ENCODE data around the gene AMFR. TPM values are rescaled to one million over a fixed set of nuclear protein-coding genes. Genes with fewer than 3 reads are reported as not detected.
"Not testable (repeated sequence)": the region's sequence is repeated elsewhere in the genome, so short reads cannot be mapped to it uniquely, and the experiment has no call there.

Gene AMFR
- total RNA-seq, 2 donors from 2014 or later, result 87.7 to 130 TPM

DNA sequence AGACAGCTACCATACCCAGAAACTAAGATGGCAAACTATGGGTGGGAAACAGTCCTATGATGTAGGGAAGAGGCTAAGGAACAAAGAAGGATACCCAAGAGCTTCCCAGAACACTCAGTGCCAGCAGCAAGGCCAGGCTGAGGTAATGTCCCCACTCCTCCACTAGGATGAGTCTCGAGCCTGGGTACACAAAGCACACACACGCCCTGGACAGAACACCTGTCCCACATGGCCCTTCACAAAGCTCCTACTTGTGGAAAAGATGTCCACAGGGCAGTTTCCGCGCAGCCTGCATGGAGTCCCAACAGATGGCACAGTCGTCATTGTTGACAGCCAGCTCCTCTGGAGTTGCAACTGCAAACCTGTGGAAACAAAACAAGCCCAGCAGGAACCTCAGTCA lies 23.9 kb downstream of the AMFR start:
- intact Hi-C loops (cut with DNase I), result no loop called here

DNA sequence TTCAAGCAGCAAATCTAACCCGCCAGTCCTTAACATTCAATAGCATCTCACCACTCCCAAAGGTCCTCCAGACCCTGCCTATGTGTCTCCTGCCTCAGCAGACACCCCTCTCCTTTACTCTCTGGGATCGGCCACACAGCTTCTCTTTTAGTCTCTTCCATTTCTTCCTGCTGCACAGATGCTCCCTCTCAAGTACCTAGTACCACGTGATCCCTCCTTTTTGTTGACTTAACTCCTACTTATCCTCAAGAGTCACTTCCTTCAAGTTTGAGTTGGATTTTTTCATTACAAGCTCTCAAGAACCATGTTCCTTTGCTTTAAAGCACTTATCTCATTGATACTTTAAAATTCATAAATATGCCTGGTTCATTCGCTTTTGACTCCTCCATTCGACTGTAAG lies 24.9 kb downstream of the AMFR start:
- ATAC-seq, result no peak
- intact Hi-C loops (cut with DNase I), result no loop called here
- WGBS, 2 donors, result 69 to 77% methylated on average over 5 of the region's 5 CpGs

More for the DNA sequence above, 23.9 kb downstream of the AMFR start:
- Histone ChIP-seq H3K4me1 (no peaks in the 10 kb centered on the region), H3K36me3 (replicated peaks in 1 of 2; ENCODE audit: insufficient read depth in 1 of 2, low read depth in 2 of 2) (peaks cover 0 to 24% of the 10 kb centered on the region in 2 donors), H3K4me3 (no peak overlapping the region), H3K27me3 (no peaks in the 10 kb centered on the region), H3K9me3 (no peaks in the 10 kb centered on the region), H3K27ac (no peak overlapping the region)
- no peak for ATAC-seq
- whole genome bisulfite sequencing, 2 donors, result 83 to 90% methylated on average over 5 of the region's 5 CpGs
- no peak for DNase-seq
- TF ChIP-seq, protein P1, sequence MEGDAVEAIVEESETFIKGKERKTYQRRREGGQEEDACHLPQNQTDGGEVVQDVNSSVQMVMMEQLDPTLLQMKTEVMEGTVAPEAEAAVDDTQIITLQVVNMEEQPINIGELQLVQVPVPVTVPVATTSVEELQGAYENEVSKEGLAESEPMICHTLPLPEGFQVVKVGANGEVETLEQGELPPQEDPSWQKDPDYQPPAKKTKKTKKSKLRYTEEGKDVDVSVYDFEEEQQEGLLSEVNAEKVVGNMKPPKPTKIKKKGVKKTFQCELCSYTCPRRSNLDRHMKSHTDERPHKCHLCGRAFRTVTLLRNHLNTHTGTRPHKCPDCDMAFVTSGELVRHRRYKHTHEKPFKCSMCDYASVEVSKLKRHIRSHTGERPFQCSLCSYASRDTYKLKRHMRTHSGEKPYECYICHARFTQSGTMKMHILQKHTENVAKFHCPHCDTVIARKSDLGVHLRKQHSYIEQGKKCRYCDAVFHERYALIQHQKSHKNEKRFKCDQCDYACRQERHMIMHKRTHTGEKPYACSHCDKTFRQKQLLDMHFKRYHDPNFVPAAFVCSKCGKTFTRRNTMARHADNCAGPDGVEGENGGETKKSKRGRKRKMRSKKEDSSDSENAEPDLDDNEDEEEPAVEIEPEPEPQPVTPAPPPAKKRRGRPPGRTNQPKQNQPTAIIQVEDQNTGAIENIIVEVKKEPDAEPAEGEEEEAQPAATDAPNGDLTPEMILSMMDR (IDR thresholded peaks at IDR 0.05), result peak in 1 of 7 experiments; percentile 12
- TF ChIP-seq POLR2A (IDR thresholded peaks at IDR 0.05), result no peak

DNA sequence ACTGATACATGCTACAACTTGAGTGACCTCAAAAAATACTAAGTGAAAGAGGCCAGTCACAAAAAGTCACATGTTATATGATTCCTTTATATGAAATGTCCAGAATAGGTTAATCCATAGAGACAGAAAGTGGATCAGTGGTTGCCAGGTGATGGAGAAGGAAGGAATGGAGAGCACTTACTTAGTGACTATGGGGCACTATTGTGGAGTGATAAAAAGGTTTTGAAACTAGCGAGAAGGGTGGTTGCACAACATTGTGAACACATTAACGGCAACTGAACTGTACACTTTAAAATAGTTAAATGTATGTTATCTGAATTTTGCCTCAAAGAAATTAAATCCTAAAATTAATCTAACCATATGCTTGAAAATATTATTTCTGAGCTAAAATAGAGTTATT lies 25.9 kb downstream of the AMFR start:
- ATAC-seq, result no peak
- no peak for DNase-seq
- Histone ChIP-seq H3K4me3 (no peak overlapping the region), H3K4me1 (no peaks in the 10 kb centered on the region), H3K27ac (no peak overlapping the region), H3K9me3 (no peaks in the 10 kb centered on the region), H3K27me3 (no peaks in the 10 kb centered on the region), H3K36me3 (replicated peaks in 1 of 2; ENCODE audit: insufficient read depth in 1 of 2, low read depth in 2 of 2) (peaks cover 0 to 19% of the 10 kb centered on the region in 2 donors)
- TF ChIP-seq, protein P1 (IDR thresholded peaks at IDR 0.05), result no peak
- no peak for TF ChIP-seq POLR2A (IDR thresholded peaks at IDR 0.05)
- WGBS, 2 donors, result 83 to 89% methylated on average over 2 of the region's 2 CpGs
- intact Hi-C loops (cut with DNase I), result no loop called here

More for the DNA sequence above, 24.9 kb downstream of the AMFR start:
- Histone ChIP-seq H3K27ac (no peak overlapping the region), H3K4me3 (no peak overlapping the region), H3K36me3 (replicated peaks in 1 of 2; ENCODE audit: insufficient read depth in 1 of 2, low read depth in 2 of 2) (peaks cover 0 to 24% of the 10 kb centered on the region in 2 donors), H3K9me3 (no peaks in the 10 kb centered on the region), H3K4me1 (no peaks in the 10 kb centered on the region), H3K27me3 (no peaks in the 10 kb centered on the region)
- TF ChIP-seq, protein P1 (IDR thresholded peaks at IDR 0.05), result no peak
- no peak for TF ChIP-seq POLR2A (IDR thresholded peaks at IDR 0.05)
- DNase-seq, result no peak

DNA sequence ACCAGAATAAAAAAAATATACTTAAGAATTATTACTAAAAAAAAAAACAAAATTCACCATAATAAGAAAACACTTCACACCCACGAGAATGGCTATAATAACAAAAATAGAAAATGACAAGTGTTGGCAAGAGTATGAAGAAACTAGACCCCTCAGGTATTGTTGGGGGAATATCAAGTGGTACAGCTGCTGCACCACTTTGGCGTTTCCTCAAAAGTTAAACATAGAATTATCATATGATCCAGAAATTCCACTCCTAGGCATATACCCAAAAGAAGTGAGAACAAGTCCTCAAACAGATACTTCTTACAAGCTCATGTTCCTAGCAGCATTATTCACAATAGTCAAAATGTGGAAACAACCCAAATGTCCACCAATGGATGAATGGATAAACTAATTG lies 26.3 kb downstream of the AMFR start:
- 61 to 73% methylated on average over 2 of the region's 2 CpGs for WGBS, 2 donors
- no peak overlapping the region for H3K27ac ChIP-seq
- TF ChIP-seq POLR2A (IDR thresholded peaks at IDR 0.05), result no peak
- TF ChIP-seq, protein P1 (IDR thresholded peaks at IDR 0.05), result no peak
- DNase-seq, result no peak
- peaks cover 0 to 18% of the 10 kb centered on the region in 2 donors for H3K36me3 ChIP-seq (replicated peaks in 1 of 2; ENCODE audit: insufficient read depth in 1 of 2, low read depth in 2 of 2)
- H3K27me3 ChIP-seq, result no peaks in the 10 kb centered on the region
- H3K4me1 ChIP-seq, result no peaks in the 10 kb centered on the region
- ATAC-seq, result no peak
- intact Hi-C loops (cut with DNase I), result no loop called here
- no peak overlapping the region for H3K4me3 ChIP-seq
- H3K9me3 ChIP-seq, result no peaks in the 10 kb centered on the region

DNA sequence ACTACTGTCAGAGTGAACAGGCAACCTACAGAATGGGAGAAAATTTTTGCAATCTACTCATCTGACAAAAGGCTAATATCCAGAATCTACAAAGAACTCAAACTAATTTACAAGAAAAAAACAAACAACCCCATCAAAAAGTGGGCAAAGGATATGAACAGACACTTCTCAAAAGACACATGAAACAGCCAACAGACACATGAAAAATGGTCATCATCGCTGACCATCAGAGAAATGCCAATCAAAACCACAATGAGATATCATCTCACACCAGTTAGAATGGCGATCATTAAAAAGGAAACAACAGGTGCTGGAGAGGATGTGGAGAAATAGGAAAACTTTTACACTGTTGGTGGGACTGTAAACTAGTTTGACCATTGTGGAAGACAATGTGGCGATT lies 28.6 kb downstream of the AMFR start:
- 97 to 100% methylated on average over 3 of the region's 3 CpGs for WGBS, 2 donors
- ATAC-seq; H3K27me3 ChIP-seq; H3K9me3 ChIP-seq; H3K27ac ChIP-seq; DNase-seq; H3K36me3 ChIP-seq (replicated peaks in 1 of 2; ENCODE audit: insufficient read depth in 1 of 2, low read depth in 2 of 2); intact Hi-C loops (cut with DNase I); H3K4me1 ChIP-seq; H3K4me3 ChIP-seq: not testable (repeated sequence)
